Activated T-helper 17 cell treated with anti-CD3 and anti-CD28 coated beads, Interleukin-2, amount 50 U/mL, for 72 hours (primary cell): ENCODE data around the gene SEZ6L. TPM values are rescaled to one million over a fixed set of nuclear protein-coding genes. Genes with fewer than 3 reads are reported as not detected.

Experiments
- ATAC-seq: fragments of 150-1000 bp; cut with Tn5 transposase; replicated peaks from 2 replicates; pipeline ENCODE4 v1.10.0; 2021; ENCODE audit warnings: mild to moderate bottlenecking, moderate library complexity
- H3K27ac Mint-ChIP-seq: one replicate; pipeline ENCODE4 v1.8.0; 2022; ENCODE audit warnings: mixed read lengths
- H3K27me3 Mint-ChIP-seq: one replicate; pipeline ENCODE4 v1.8.0; 2022; ENCODE audit warnings: mixed read lengths
- H3K36me3 Mint-ChIP-seq: one replicate; pipeline ENCODE4 v1.8.0; 2022; ENCODE audit warnings: low read depth, mild to moderate bottlenecking, mixed read lengths
- H3K4me1 Mint-ChIP-seq: one replicate; pipeline ENCODE4 v1.8.0; 2022; ENCODE audit warnings: mixed read lengths
- H3K4me3 Mint-ChIP-seq: one replicate; pipeline ENCODE4 v1.8.0; 2022; ENCODE audit warnings: mild to moderate bottlenecking, mixed read lengths
- H3K9me3 Mint-ChIP-seq: one replicate; pipeline ENCODE4 v1.8.0; 2022; ENCODE audit warnings: mixed read lengths
- total RNA-seq, 2 donors: library from RNA; stranded (reverse); gene quantifications; one replicate each; pipeline ENCODE4 v1.2.3, GENCODE V29; 2022

Gene SEZ6L
- total RNA-seq, 2 donors from 2014 or later = 0.48 TPM; not detected in 1

- Mint-ChIP-seq H3K9me3 (no peaks in the 10 kb centered on the region), H3K27me3 (peaks cover 38% of the 10 kb centered on the region), H3K27ac (no peak overlapping the region), H3K4me3 (no peak overlapping the region), H3K4me1 (no peaks in the 10 kb centered on the region), H3K36me3 (no peaks in the 10 kb centered on the region)
- ATAC-seq = no peak
These were observed 5.1 kb upstream of the SEZ6L start for GRCh38 chr22:26164174-26164573.

- Mint-ChIP-seq H3K9me3 (no peaks in the 10 kb centered on the region), H3K27me3 (peaks cover 49% of the 10 kb centered on the region), H3K4me3 (peak overlapping the region; percentile 8), H3K36me3 (no peaks in the 10 kb centered on the region), H3K27ac (no peak overlapping the region), H3K4me1 (no peaks in the 10 kb centered on the region)
- no peak for ATAC-seq
These were observed 871 bp upstream of the SEZ6L start for GRCh38 chr22:26168330-26168851.

DNA sequence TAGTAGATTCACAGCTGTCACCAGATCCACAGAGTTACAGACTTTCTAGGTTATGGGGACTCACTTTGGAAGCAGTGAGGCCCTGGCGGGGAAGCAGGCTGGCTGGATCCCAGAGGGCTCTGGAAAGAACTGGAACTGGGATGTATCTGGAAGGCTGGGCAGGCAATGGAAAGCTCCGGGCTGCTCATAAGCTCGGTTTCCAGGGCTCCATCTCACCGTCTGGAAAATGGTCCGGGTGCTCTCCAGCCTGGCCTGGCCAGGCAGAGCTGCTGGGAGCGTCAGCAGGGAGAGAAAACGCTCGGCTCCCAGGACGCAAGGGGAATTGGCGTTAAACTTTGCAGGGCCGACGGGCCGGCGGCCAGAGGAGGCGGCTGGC is 335 bp upstream of the SEZ6L start:
- ATAC-seq = no peak
- Mint-ChIP-seq H3K9me3 (no peaks in the 10 kb centered on the region), H3K27ac (no peak overlapping the region), H3K27me3 (peaks cover 52% of the 10 kb centered on the region), H3K36me3 (no peaks in the 10 kb centered on the region), H3K4me3 (peak overlapping the region; percentile 8), H3K4me1 (no peaks in the 10 kb centered on the region)

DNA sequence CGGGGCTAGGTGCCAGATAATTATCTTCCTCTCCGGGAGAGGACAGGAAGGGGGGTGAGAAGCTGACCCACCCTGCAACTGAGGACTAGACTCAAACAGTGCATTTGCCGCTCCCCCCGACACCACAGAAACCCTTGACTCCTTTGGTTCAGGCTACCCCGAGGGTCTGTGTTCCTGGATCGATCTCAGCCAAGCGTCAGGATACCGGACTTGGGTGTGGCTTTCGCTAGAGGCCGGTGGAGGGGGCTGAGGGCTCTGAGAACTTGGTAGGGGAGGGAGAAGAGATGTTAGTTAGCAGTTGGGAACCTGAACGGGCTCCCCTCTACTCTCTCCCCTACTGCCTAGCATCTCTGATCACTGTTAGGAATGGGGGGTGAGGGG is 840 bp downstream of the SEZ6L start:
- Mint-ChIP-seq H3K4me3 (no peak overlapping the region), H3K9me3 (no peaks in the 10 kb centered on the region), H3K36me3 (no peaks in the 10 kb centered on the region), H3K27ac (no peak overlapping the region), H3K27me3 (peaks cover 60% of the 10 kb centered on the region), H3K4me1 (no peaks in the 10 kb centered on the region)
- ATAC-seq = no peak

DNA sequence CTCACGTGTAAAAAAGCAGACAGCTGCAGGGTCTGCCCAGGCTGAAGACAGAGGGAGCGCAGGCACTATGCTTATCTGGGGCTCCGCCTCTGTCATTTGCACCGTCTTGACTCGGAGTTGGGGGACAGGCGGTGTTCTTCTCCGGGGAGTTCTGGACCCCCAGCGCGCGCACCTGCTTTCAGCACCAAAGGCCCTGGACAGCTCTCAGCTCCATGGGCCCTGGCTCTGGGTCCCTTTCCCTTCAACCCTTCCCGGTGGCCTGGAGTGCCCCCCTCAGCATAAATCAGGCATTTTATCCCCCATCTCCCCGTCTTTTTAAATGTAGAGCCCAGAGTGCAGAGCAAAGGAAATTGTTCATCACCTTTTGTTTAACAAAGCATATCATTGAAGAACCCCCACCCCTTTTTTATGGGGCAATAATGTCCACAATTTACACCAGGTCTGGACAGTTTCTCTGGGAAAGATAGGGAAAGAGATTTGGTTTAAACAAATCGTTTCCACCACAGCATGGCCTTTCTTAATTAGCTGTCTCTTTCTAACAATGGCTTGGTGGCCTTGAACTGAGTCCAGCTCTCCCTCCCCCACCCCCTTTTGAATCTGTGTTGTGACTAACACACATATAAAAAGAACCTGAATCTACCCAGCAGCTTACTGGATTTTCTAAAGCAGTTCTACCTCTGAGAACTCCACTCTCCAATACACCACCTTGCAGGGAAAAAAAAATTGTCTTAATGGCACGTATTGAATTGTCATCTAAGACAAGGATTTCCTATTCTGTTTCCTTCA is 1.7 kb downstream of the SEZ6L start:
- Mint-ChIP-seq H3K4me3 (no peak overlapping the region), H3K27ac (no peak overlapping the region), H3K4me1 (no peaks in the 10 kb centered on the region), H3K36me3 (no peaks in the 10 kb centered on the region), H3K9me3 (no peaks in the 10 kb centered on the region), H3K27me3 (peaks cover 60% of the 10 kb centered on the region)
- no peak for ATAC-seq

DNA sequence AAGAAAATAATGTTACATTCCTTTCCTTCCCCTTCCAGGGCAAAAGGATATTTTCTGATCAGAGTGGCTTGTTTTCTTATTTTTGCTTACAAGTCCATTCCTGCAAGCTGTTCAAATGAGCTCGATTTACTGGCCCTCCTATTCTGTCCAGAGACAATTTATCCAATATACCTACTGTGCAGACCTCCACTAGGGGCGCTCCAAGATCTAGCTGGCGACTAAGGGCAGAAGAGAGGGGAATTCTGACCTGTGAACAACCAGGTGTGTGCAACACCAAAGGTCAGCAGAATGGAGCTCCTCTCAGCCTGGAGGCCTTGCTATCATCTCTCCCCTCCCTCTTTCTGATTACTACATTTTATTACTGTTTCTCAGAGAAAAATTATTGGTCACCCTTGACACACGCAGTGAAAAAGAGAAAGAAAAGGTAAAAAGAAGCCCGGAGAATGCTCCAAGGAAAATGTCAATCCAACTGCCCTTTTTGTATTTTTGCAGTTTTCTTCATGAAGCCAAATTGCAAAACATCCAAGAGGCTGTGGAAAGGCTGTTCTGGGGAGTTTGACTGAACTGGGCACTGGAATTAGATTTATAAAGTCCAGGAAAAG is 3.2 kb downstream of the SEZ6L start:
- no peaks in the 10 kb centered on the region for H3K4me1 Mint-ChIP-seq
- H3K27ac Mint-ChIP-seq = no peak overlapping the region
- H3K4me3 Mint-ChIP-seq = no peak overlapping the region
- H3K9me3 Mint-ChIP-seq = no peaks in the 10 kb centered on the region
- ATAC-seq = peak; percentile 47
- peaks cover 57% of the 10 kb centered on the region for H3K27me3 Mint-ChIP-seq
- H3K36me3 Mint-ChIP-seq = no peaks in the 10 kb centered on the region

DNA sequence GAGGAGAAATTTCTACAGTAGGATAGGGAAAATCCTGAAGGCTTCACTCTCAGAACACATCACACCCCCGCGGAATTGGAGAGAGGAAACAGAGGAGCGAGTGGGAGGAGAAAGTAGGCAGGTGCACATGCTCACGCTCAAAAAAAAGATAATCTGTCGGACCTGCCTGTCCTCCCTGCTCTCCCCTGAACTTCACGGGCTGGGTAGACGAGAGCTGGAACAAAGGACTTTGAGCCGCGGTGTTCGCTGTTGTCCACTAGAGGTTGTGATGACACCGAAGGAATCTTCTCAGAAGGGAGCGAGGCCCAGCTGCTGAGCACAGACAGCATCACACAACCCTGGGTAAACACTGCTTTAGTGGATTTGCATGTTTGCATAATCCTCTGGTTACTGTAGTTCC is 5.0 kb downstream of the SEZ6L start:
- Mint-ChIP-seq H3K36me3 (no peaks in the 10 kb centered on the region), H3K4me1 (no peaks in the 10 kb centered on the region), H3K27ac (no peak overlapping the region), H3K27me3 (peaks cover 46% of the 10 kb centered on the region), H3K9me3 (no peaks in the 10 kb centered on the region), H3K4me3 (no peak overlapping the region)
- no peak for ATAC-seq

DNA sequence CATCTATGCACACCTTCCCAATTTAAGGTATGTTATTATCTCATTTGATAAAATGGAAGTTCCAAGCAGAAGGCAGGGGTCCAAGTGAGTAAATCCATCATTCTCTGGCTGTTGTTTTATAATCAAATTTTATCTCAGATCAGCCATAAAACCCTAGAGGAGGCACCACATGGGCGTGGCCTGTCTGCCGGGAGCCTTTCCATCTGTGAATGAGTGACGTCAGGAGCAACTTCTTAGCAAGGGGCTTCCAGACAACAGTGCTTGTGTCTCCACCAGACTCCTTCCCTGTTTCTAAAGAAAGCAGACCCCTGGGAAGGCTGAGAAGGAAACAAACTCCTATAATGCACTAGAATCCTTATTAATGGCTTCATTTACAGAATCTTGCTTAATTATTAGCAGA is 13.5 kb downstream of the SEZ6L start:
- H3K27ac Mint-ChIP-seq = no peak overlapping the region
- H3K27me3 Mint-ChIP-seq = peaks cover 17% of the 10 kb centered on the region
- no peaks in the 10 kb centered on the region for H3K36me3 Mint-ChIP-seq
- no peak for ATAC-seq
- no peaks in the 10 kb centered on the region for H3K4me1 Mint-ChIP-seq
- H3K9me3 Mint-ChIP-seq = peaks cover 7% of the 10 kb centered on the region
- no peak overlapping the region for H3K4me3 Mint-ChIP-seq

DNA sequence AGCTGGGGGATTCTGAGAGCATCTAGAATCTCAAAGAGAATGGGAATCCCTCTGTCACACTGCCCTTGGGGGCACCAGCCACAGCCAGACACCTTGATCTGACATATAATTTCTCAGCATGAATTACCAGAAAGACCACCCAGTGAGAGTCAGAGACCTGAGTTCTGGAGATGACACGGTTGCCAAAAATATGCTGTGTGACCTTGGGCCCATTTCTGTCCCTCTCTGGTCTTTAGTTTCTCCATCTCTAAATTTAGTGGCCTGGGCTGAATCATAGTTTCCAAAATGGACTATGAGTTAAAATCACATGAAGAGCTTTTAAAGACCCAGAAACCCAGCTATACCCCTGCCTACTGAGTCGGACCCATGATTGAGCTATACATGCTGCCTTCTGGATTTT is 15.9 kb downstream of the SEZ6L start:
- Mint-ChIP-seq H3K36me3 (no peaks in the 10 kb centered on the region), H3K9me3 (peaks cover 3% of the 10 kb centered on the region), H3K4me1 (no peaks in the 10 kb centered on the region), H3K4me3 (no peak overlapping the region), H3K27me3 (peaks cover 8% of the 10 kb centered on the region), H3K27ac (no peak overlapping the region)
- no peak for ATAC-seq

- Mint-ChIP-seq H3K27me3 (peaks cover 5% of the 10 kb centered on the region), H3K4me3 (no peak overlapping the region), H3K9me3 (peaks cover 4% of the 10 kb centered on the region), H3K36me3 (no peaks in the 10 kb centered on the region), H3K4me1 (no peaks in the 10 kb centered on the region), H3K27ac (no peak overlapping the region)
- no peak for ATAC-seq
These were observed 19.1 kb downstream of the SEZ6L start for GRCh38 chr22:26188341-26188740.

GRCh38 chr22:26194313-26194712 is 25.1 kb downstream of the SEZ6L start:
- Mint-ChIP-seq H3K9me3 (peaks cover 4% of the 10 kb centered on the region), H3K27me3 (peaks cover 22% of the 10 kb centered on the region), H3K4me3 (no peak overlapping the region), H3K4me1 (no peaks in the 10 kb centered on the region), H3K27ac (no peak overlapping the region), H3K36me3 (no peaks in the 10 kb centered on the region)
- ATAC-seq = no peak

DNA sequence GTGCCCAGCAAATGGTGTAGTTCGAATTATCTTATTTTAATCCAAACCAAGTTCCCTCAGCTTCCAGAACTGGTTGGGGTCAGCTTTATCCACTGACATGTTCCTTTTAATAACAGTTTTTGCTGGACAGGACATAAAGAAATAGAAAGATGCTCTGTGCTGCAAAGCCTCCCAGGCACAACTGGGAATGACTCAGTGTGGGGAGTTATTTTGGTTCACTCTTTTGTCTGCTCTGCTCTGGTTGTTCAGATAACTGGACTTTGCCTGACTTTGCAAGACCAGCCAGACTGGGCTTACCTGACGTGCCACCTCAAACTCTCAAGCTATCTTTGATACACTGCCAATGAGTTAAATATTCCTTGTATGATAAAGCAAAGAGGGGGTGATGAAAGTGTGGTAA is 25.6 kb downstream of the SEZ6L start:
- Mint-ChIP-seq H3K27me3 (peaks cover 22% of the 10 kb centered on the region), H3K36me3 (no peaks in the 10 kb centered on the region), H3K4me3 (no peak overlapping the region)

DNA sequence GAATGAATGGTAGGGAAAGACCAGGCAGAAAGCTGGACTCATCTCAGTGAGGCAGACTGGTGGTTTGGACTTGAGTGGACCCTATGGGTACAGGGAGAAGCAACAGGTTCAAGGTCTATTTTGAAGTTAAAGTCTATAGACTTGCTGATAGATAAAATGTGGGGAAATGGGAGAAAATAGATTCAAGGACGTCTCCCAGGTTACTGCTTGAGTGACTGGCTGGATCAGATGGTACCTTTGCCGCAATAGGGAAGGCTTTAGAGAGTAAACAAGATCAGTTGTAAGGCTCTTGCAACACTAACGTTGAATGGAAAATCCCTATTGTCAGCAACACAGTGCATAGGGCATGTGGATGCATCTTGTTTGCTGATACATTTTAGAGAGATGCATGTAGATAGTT is 27.4 kb downstream of the SEZ6L start:
- no peak for ATAC-seq

More for the DNA sequence above, 25.6 kb downstream of the SEZ6L start:
- Mint-ChIP-seq H3K27ac (no peak overlapping the region), H3K9me3 (peaks cover 4% of the 10 kb centered on the region), H3K4me1 (no peaks in the 10 kb centered on the region)
- ATAC-seq = no peak

GRCh38 chr22:26197425-26197824 is 28.2 kb downstream of the SEZ6L start:
- Mint-ChIP-seq H3K27ac (no peak overlapping the region), H3K36me3 (no peaks in the 10 kb centered on the region), H3K27me3 (peaks cover 22% of the 10 kb centered on the region), H3K4me3 (no peak overlapping the region), H3K9me3 (no peaks in the 10 kb centered on the region), H3K4me1 (no peaks in the 10 kb centered on the region)
- ATAC-seq = no peak

More for the DNA sequence above, 27.4 kb downstream of the SEZ6L start:
- H3K36me3 Mint-ChIP-seq = no peaks in the 10 kb centered on the region
- no peaks in the 10 kb centered on the region for H3K4me1 Mint-ChIP-seq
- H3K4me3 Mint-ChIP-seq = no peak overlapping the region
- no peak overlapping the region for H3K27ac Mint-ChIP-seq
- peaks cover 4% of the 10 kb centered on the region for H3K9me3 Mint-ChIP-seq
- H3K27me3 Mint-ChIP-seq = peaks cover 27% of the 10 kb centered on the region

DNA sequence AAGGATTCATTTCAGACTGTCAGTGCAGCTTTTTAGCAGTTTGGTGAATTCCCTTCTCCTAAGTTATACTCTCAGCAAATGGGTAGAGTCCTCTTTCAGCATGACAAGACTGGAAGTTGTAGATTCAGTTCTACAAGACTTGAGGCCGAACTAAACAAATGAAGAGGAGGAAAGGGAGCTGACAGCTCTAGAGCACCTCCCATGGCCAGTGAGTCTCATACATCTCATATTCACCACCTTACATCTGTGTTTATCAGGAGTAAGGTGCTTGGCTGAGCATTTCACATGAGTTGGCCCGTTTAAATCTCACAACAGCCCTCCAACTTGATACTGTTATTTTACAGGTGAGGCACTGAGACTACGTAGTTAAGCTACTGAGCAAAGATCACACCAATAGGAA is 30.4 kb downstream of the SEZ6L start:
- Mint-ChIP-seq H3K27ac (no peak overlapping the region), H3K4me3 (no peak overlapping the region), H3K9me3 (no peaks in the 10 kb centered on the region), H3K4me1 (no peaks in the 10 kb centered on the region), H3K27me3 (peaks cover 19% of the 10 kb centered on the region), H3K36me3 (no peaks in the 10 kb centered on the region)
- ATAC-seq = no peak
